GM23338 (cell line): ENCODE measurements around the gene CCNY.

Experiments used
- CREB1 ChIP-seq: fragments of 250-450 bp; sonication (Bioruptor Pico); IDR thresholded peaks from 2 replicates; pipeline ENCODE4 v1.5.0; 2020; ENCODE audit warnings: low read depth, mild to moderate bottlenecking, moderate library complexity
- CTCF ChIP-seq, 2 experiments: fragments of 200-600 bp in 1 of 2; sonication (generic) in 1 of 2; conservative IDR thresholded peaks; 2 replicates each; pipeline versions ENCODE4 v1.5.1 to v1.6.1; 2016 to 2017; ENCODE audit warnings: antibody characterized with exemption in 2 of 2, low read depth in 2 of 2, mild to moderate bottlenecking in 2 of 2, moderate library complexity in 1 of 2
- EZH2 ChIP-seq: fragments of 200-600 bp; sonication (generic); IDR thresholded peaks from one replicate; pipeline ENCODE4 v1.8.0; 2017; ENCODE audit warnings: antibody characterized with exemption, mild to moderate bottlenecking, low read depth; ENCODE audit not compliant: unreplicated experiment
- EZH2phosphoT487 ChIP-seq: fragments of 200-600 bp; sonication (generic); IDR thresholded peaks from one replicate; pipeline ENCODE4 v1.8.1; 2018; ENCODE audit warnings: antibody characterized with exemption; ENCODE audit not compliant: unreplicated experiment
- JUNB ChIP-seq: IDR thresholded peaks from one replicate; pipeline ENCODE4 v1.6.1; 2016; ENCODE audit warnings: antibody characterized with exemption; ENCODE audit not compliant: unreplicated experiment
- POLR2AphosphoS5 ChIP-seq: IDR thresholded peaks from 2 replicates; pipeline ENCODE4 v1.6.1; 2016; ENCODE audit warnings: antibody characterized with exemption, low read depth
- REST ChIP-seq: IDR thresholded peaks from one replicate; pipeline ENCODE4 v1.6.1; 2018; ENCODE audit warnings: antibody characterized with exemption; ENCODE audit not compliant: unreplicated experiment
- STAT1 ChIP-seq: IDR thresholded peaks from one replicate; pipeline ENCODE4 v1.6.1; 2016; ENCODE audit warnings: antibody characterized with exemption; ENCODE audit not compliant: unreplicated experiment

GRCh38 chr10:35442028-35442427, 105.7 kb downstream of the CCNY start:
- TF ChIP-seq CTCF (conservative IDR thresholded peaks at IDR 0.05; ENCODE audit: low read depth in 2 of 2) (no peak), JUNB (no peak), POLR2AphosphoS5 (no peak), EZH2 (no peak), STAT1 (no peak), REST (no peak), EZH2phosphoT487 (no peak), CREB1 (CRISPR knock-in tag) (no peak)
